ENCODE results near the gene TMEM236. TPM values are rescaled to one million over a fixed set of nuclear protein-coding genes. Genes with fewer than 3 reads are reported as not detected.

The TMEM236 gene
- total RNA-seq, 4 donors from 2014 or later = 3.3 to 99.1 (median 77.1) TPM

- Histone ChIP-seq H3K36me3 (no peaks in the 10 kb centered on the region), H3K4me3 (no peak overlapping the region), H3K27ac (no peak overlapping the region), H3K9me3 (no peaks in the 10 kb centered on the region), H3K4me1 (no peaks in the 10 kb centered on the region), H3K27me3 (no peaks in the 10 kb centered on the region)
- no peak for DNase-seq
- TF ChIP-seq POLR2A (IDR thresholded peaks at IDR 0.05) = no peak
- TF ChIP-seq CTCF (IDR thresholded peaks at IDR 0.05) = no peak
These were observed 22.4 kb upstream of the TMEM236 start for GRCh38 chr10:17729630-17730029.

GRCh38 chr10:17730667-17731066 is 21.3 kb upstream of the TMEM236 start:
- no peaks in the 10 kb centered on the region for H3K4me1 ChIP-seq
- no peak for TF ChIP-seq CTCF (IDR thresholded peaks at IDR 0.05)
- no peak for TF ChIP-seq POLR2A (IDR thresholded peaks at IDR 0.05)
- DNase-seq = no peak
- no peaks in the 10 kb centered on the region for H3K9me3 ChIP-seq
- H3K36me3 ChIP-seq = no peaks in the 10 kb centered on the region
- no peaks in the 10 kb centered on the region for H3K27me3 ChIP-seq
- H3K4me3 ChIP-seq = no peak overlapping the region
- H3K27ac ChIP-seq = no peak overlapping the region

GRCh38 chr10:17731331-17732020 is 20.5 kb upstream of the TMEM236 start:
- no peaks in the 10 kb centered on the region for H3K27me3 ChIP-seq
- H3K9me3 ChIP-seq = no peaks in the 10 kb centered on the region
- no peak for DNase-seq
- no peaks in the 10 kb centered on the region for H3K36me3 ChIP-seq
- no peak overlapping the region for H3K4me3 ChIP-seq
- no peak for TF ChIP-seq POLR2A (IDR thresholded peaks at IDR 0.05)
- TF ChIP-seq CTCF (IDR thresholded peaks at IDR 0.05) = no peak
- H3K4me1 ChIP-seq = no peaks in the 10 kb centered on the region
- H3K27ac ChIP-seq = no peak overlapping the region

GRCh38 chr10:17733620-17734019 is 18.4 kb upstream of the TMEM236 start:
- Histone ChIP-seq H3K27me3 (no peaks in the 10 kb centered on the region), H3K27ac (no peak overlapping the region), H3K36me3 (no peaks in the 10 kb centered on the region), H3K4me3 (no peak overlapping the region), H3K9me3 (no peaks in the 10 kb centered on the region), H3K4me1 (no peaks in the 10 kb centered on the region)
- DNase-seq = no peak
- TF ChIP-seq POLR2A (IDR thresholded peaks at IDR 0.05) (no peak), CTCF (IDR thresholded peaks at IDR 0.05) (no peak)

- DNase-seq = no peak
- H3K9me3 ChIP-seq = no peaks in the 10 kb centered on the region
These were observed 17.4 kb upstream of the TMEM236 start for GRCh38 chr10:17734432-17735080.

More at GRCh38 chr10:17734432-17735080, 17.4 kb upstream of the TMEM236 start:
- TF ChIP-seq POLR2A (IDR thresholded peaks at IDR 0.05) (no peak), CTCF (IDR thresholded peaks at IDR 0.05) (no peak)
- no peak overlapping the region for H3K4me3 ChIP-seq
- H3K27ac ChIP-seq = no peak overlapping the region
- no peaks in the 10 kb centered on the region for H3K27me3 ChIP-seq
- no peaks in the 10 kb centered on the region for H3K36me3 ChIP-seq
- H3K4me1 ChIP-seq = no peaks in the 10 kb centered on the region

All from Peyer's patch (tissue), 4 donors.